H9 (cell line): Measurements from ENCODE around the gene ANKMY1. TPM values are rescaled to one million over a fixed set of nuclear protein-coding genes. Genes with fewer than 3 reads are reported as not detected.

Experiments used
- DNase-seq: peaks from one replicate; pipeline ENCODE4 v3.0.0-alpha.2; 2017
- H2AFZ ChIP-seq: one replicate; pipeline ENCODE4 v1.6.1; 2013; ENCODE audit warnings: mild to moderate bottlenecking, low read length, control low read depth, moderate library complexity
- H2AK5ac ChIP-seq: 2 replicates; pipeline ENCODE4 v1.6.1; 2013; ENCODE audit warnings: low read length, control low read depth, mixed read lengths; ENCODE audit not compliant: insufficient read length
- H2BK120ac ChIP-seq: one replicate; pipeline ENCODE4 v1.6.1; 2013; ENCODE audit warnings: low read depth, mild to moderate bottlenecking, low read length, control low read depth, inconsistent platforms; ENCODE audit not compliant: poor library complexity, severe bottlenecking
- H2BK12ac ChIP-seq: 2 replicates; pipeline ENCODE4 v1.6.1; 2013; ENCODE audit warnings: low read length, control low read depth, mixed read lengths, low read depth; ENCODE audit not compliant: insufficient read length
- H2BK15ac ChIP-seq: 2 replicates; pipeline ENCODE4 v1.6.1; 2013; ENCODE audit warnings: low read depth, low read length, control low read depth
- H2BK20ac ChIP-seq: one replicate; pipeline ENCODE4 v1.6.1; 2013; ENCODE audit warnings: low read depth, mild to moderate bottlenecking, low read length, control low read depth, inconsistent platforms; ENCODE audit not compliant: poor library complexity, severe bottlenecking
- H2BK5ac ChIP-seq: 2 replicates; pipeline ENCODE4 v1.6.1; 2013; ENCODE audit warnings: low read length, control low read depth, mixed read lengths; ENCODE audit not compliant: insufficient read length
- H3K14ac ChIP-seq: 2 replicates; pipeline ENCODE4 v1.6.1; 2013; ENCODE audit warnings: low read length, control low read depth; ENCODE audit not compliant: insufficient read depth
- H3K18ac ChIP-seq: 2 replicates; pipeline ENCODE4 v1.6.1; 2013; ENCODE audit warnings: low read depth, mild to moderate bottlenecking, mixed read lengths, low read length, control low read depth; ENCODE audit not compliant: insufficient read length
- H3K23ac ChIP-seq: 2 replicates; pipeline ENCODE4 v1.6.1; 2013; ENCODE audit warnings: low read length, control low read depth, mixed read lengths, low read depth; ENCODE audit not compliant: insufficient read length
- H3K23me2 ChIP-seq: 2 replicates; pipeline ENCODE4 v1.6.1; 2013; ENCODE audit warnings: low read depth, mild to moderate bottlenecking, mixed read lengths, low read length, control low read depth; ENCODE audit not compliant: insufficient read length, poor library complexity, severe bottlenecking
- H3K27ac ChIP-seq: 2 replicates; pipeline ENCODE4 v1.5.1; 2013; ENCODE audit warnings: low read length, control low read depth, mixed read lengths, low read depth; ENCODE audit not compliant: insufficient read length
- H3K27me3 ChIP-seq: 2 replicates; pipeline ENCODE4 v1.6.1; 2013; ENCODE audit warnings: low read length, control low read depth, inconsistent platforms; ENCODE audit not compliant: insufficient read depth
- H3K4ac ChIP-seq: 2 replicates; pipeline ENCODE4 v1.6.1; 2013; ENCODE audit warnings: low read depth, mild to moderate bottlenecking, control low read depth, inconsistent platforms, low read length, moderate library complexity
- H3K4me1 ChIP-seq: 2 replicates; pipeline ENCODE4 v1.6.1; 2013; ENCODE audit warnings: low read length, control low read depth, inconsistent platforms; ENCODE audit not compliant: insufficient read depth
- H3K4me2 ChIP-seq: 2 replicates; pipeline ENCODE4 v1.6.1; 2013; ENCODE audit warnings: low read length, control low read depth, mixed read lengths; ENCODE audit not compliant: insufficient read length, insufficient read depth
- H3K56ac ChIP-seq: 2 replicates; pipeline ENCODE4 v1.6.1; 2013; ENCODE audit warnings: low read depth, mild to moderate bottlenecking, mixed read lengths, low read length, control low read depth; ENCODE audit not compliant: insufficient read length
- H3K79me1 ChIP-seq: 2 replicates; pipeline ENCODE4 v1.6.1; 2013; ENCODE audit warnings: low read depth, mild to moderate bottlenecking, moderate library complexity, low read length, control low read depth, inconsistent platforms; ENCODE audit not compliant: insufficient read depth, poor library complexity, severe bottlenecking
- H3K79me2 ChIP-seq: 2 replicates; pipeline ENCODE4 v1.6.1; 2013; ENCODE audit warnings: low read length, control low read depth, inconsistent platforms; ENCODE audit not compliant: insufficient read depth
- H3K9ac ChIP-seq: 2 replicates; pipeline ENCODE4 v1.6.1; 2013; ENCODE audit warnings: low read length, control low read depth, mixed read lengths; ENCODE audit not compliant: insufficient read length; ENCODE audit errors: extremely low read depth
- H3K9me3 ChIP-seq: one replicate; pipeline ENCODE4 v1.6.1; 2013; ENCODE audit warnings: low read depth, low read length, inconsistent platforms; ENCODE audit not compliant: control insufficient read depth
- H3T11ph ChIP-seq: one replicate; pipeline ENCODE4 v1.6.1; 2013; ENCODE audit warnings: mild to moderate bottlenecking, low read length, control low read depth, inconsistent platforms
- H4K20me1 ChIP-seq: one replicate; pipeline ENCODE4 v1.6.1; 2013; ENCODE audit not compliant: control insufficient read depth, insufficient read length, insufficient read depth
- H4K5ac ChIP-seq: 2 replicates; pipeline ENCODE4 v1.6.1; 2013; ENCODE audit warnings: low read depth, mild to moderate bottlenecking, mixed read lengths, low read length, control low read depth; ENCODE audit not compliant: insufficient read length
- H4K8ac ChIP-seq: replicated peaks from 2 replicates; pipeline ENCODE4 v1.6.1; 2013; ENCODE audit warnings: low read length, control low read depth, mixed read lengths, low read depth; ENCODE audit not compliant: insufficient read length
- H4K91ac ChIP-seq: 2 replicates; pipeline ENCODE4 v1.6.1; 2013; ENCODE audit warnings: low read depth, mild to moderate bottlenecking, moderate library complexity, mixed read lengths, low read length, control low read depth; ENCODE audit not compliant: insufficient read length
- H3K27ac Mint-ChIP-seq, 3 experiments: 2 replicates in 2 of 3; 3 replicates in 1 of 3; pipeline ENCODE4 v1.8.0; 2020 to 2021; ENCODE audit warnings: mixed read lengths in 3 of 3, mild to moderate bottlenecking in 1 of 3, moderate library complexity in 1 of 3
- H3K27me3 Mint-ChIP-seq: 2 replicates; pipeline ENCODE4 v1.8.0; 2021; ENCODE audit warnings: low read depth, mild to moderate bottlenecking, moderate library complexity, mixed read lengths
- H3K36me3 Mint-ChIP-seq, 3 experiments: 2 replicates in 2 of 3; 3 replicates in 1 of 3; pipeline ENCODE4 v1.8.0; 2020 to 2021; ENCODE audit warnings: low read depth in 3 of 3, mixed read lengths in 3 of 3; ENCODE audit not compliant: insufficient read depth in 1 of 3
- H3K4me1 Mint-ChIP-seq, 2 experiments: 2 replicates each; pipeline ENCODE4 v1.8.0; 2020; ENCODE audit warnings: mixed read lengths in 2 of 2
- H3K4me3 Mint-ChIP-seq, 2 experiments: 2 replicates in 1 of 2; 3 replicates in 1 of 2; pipeline ENCODE4 v1.8.0; 2020 to 2021; ENCODE audit warnings: mild to moderate bottlenecking in 2 of 2, mixed read lengths in 2 of 2, moderate library complexity in 1 of 2
- H3K9me3 Mint-ChIP-seq, 2 experiments: 2 replicates in 1 of 2; 3 replicates in 1 of 2; pipeline ENCODE4 v1.8.0; 2020; ENCODE audit warnings: mild to moderate bottlenecking in 2 of 2, mixed read lengths in 2 of 2, moderate library complexity in 1 of 2
- CTCF ChIP-seq: fragments of 200-600 bp; sonication (generic); conservative IDR thresholded peaks from 3 replicates; pipeline ENCODE4 v1.8.0; 2021; ENCODE audit warnings: antibody characterized with exemption, mild to moderate bottlenecking
- WGBS: extraction: QIAGEN DNeasy Blood & Tissue Kit; methylation state at CpG from one replicate; pipeline ENCODE4 v1.1.7; 2013; ENCODE audit warnings: missing lambda C conversion rate, low lambda C conversion rate, mixed read lengths; ENCODE audit not compliant: insufficient read length; ENCODE audit errors: extremely low coverage; 5-methylcytosine and 5-hydroxymethylcytosine counted together
- total RNA-seq: library from RNA; stranded (reverse); gene quantifications from 2 replicates; pipeline ENCODE4 v1.2.1, GENCODE V29; 2021

ANKMY1 gene
- total RNA-seq, 1 experiment from 2014 or later, result 13.7 TPM

- H3T11ph ChIP-seq, result no peak overlapping the region
- Mint-ChIP-seq H3K27me3 (no peaks in the 10 kb centered on the region), H3K4me3 (no peak overlapping the region; a peak in 1 of 5 replicates), H3K36me3 (no peaks in the 10 kb centered on the region), H3K9me3 (no peaks in the 10 kb centered on the region), H3K4me1 (peaks cover 7 to 8% of the 10 kb centered on the region in 2 experiments), H3K27ac (no peak overlapping the region)
- no peak overlapping the region for H3K4me2 ChIP-seq
- DNase-seq, result no peak
- no peaks in the 10 kb centered on the region for H3K79me2 ChIP-seq
- H2BK120ac ChIP-seq, result no peak overlapping the region
- H3K23me2 ChIP-seq, result no peaks in the 10 kb centered on the region
- H3K27ac ChIP-seq, result no peak overlapping the region
- no peaks in the 10 kb centered on the region for H3K79me1 ChIP-seq
- H2AK5ac ChIP-seq, result no peak overlapping the region
- H3K14ac ChIP-seq, result no peak overlapping the region
- no peaks in the 10 kb centered on the region for H3K9me3 ChIP-seq
- H3K23ac ChIP-seq, result no peak overlapping the region
- H2BK15ac ChIP-seq, result no peak overlapping the region
- H2BK20ac ChIP-seq, result no peak overlapping the region
- no peak overlapping the region for H2BK5ac ChIP-seq
- no peaks in the 10 kb centered on the region for H4K20me1 ChIP-seq
- no peak overlapping the region for H3K9ac ChIP-seq
- H4K5ac ChIP-seq, result no peak overlapping the region
- H3K27me3 ChIP-seq, result no peaks in the 10 kb centered on the region
- no peak overlapping the region for H2AFZ ChIP-seq
- H3K4ac ChIP-seq, result no peak overlapping the region
- no peak overlapping the region for H2BK12ac ChIP-seq
- no CpG with 5 or more reads among the region's 6 CpGs for WGBS
- H3K56ac ChIP-seq, result no peak overlapping the region
- no peak for TF ChIP-seq CTCF
- H3K18ac ChIP-seq, result no peak overlapping the region
- H4K8ac ChIP-seq, result no peak overlapping the region
- H3K4me1 ChIP-seq, result no peaks in the 10 kb centered on the region
- no peak overlapping the region for H4K91ac ChIP-seq
Measured at GRCh38 chr2:240576036-240576435, 18.2 kb upstream of the ANKMY1 start.
